OCI-LY7 (cell line): ENCODE data around the gene ZNF239. TPM values are rescaled to one million over a fixed set of nuclear protein-coding genes. Genes with fewer than 3 reads are reported as not detected.
A peak's percentile ranks its signal among the peaks of the same experiment; 100 is the strongest.
"Not testable (repeated sequence)": the region's sequence is repeated elsewhere in the genome, so short reads cannot be mapped to it uniquely, and the experiment has no call there.

Experiments used
- BruUV-seq: library from RNA; stranded (reverse); fragments of 400-500 nt; replicated peaks from 2 replicates; lab custom pipeline; 2021; lab: Mats Ljungman, UMichigan
- CTCF ChIA-PET: fragments of 300-600 bp; sonication (Branson Sonifier 250); formaldehyde crosslinking; loops from one replicate; lab custom pipeline; 2022; ENCODE audit warnings: antibody characterized with exemption; ENCODE audit not compliant: unreplicated experiment; lab: Charles Lee
- POLR2A ChIA-PET: fragments of 300-600 bp; sonication (Branson Sonifier 250); formaldehyde crosslinking; loops from one replicate; lab custom pipeline; 2022; ENCODE audit warnings: antibody characterized with exemption; lab: Charles Lee
- DNase-seq: peaks from one replicate; pipeline ENCODE4 v3.0.0-alpha.2; 2015; ENCODE audit warnings: low spot score
- H2AFZ ChIP-seq: fragments of 200-600 bp; sonication (generic), shearing (Covaris generic); 2 replicates; pipeline ENCODE4 v1.6.1; 2014; ENCODE audit warnings: mild to moderate bottlenecking, antibody characterized with exemption, low read length, moderate library complexity
- H3K27ac ChIP-seq: fragments of 200-600 bp; sonication (generic); 2 replicates; pipeline ENCODE4 v1.5.1; 2014; ENCODE audit warnings: mixed run types, low read depth, mild to moderate bottlenecking, moderate library complexity, low read length, inconsistent platforms; ENCODE audit not compliant: poor library complexity, severe bottlenecking
- H3K36me3 ChIP-seq: fragments of 200-600 bp; sonication (generic); 2 replicates; pipeline ENCODE4 v1.6.1; 2014; ENCODE audit warnings: mild to moderate bottlenecking, antibody characterized with exemption, low read length, moderate library complexity, mixed read lengths; ENCODE audit not compliant: insufficient read depth
- H3K4me1 ChIP-seq: fragments of 200-600 bp; sonication (generic); 2 replicates; pipeline ENCODE4 v1.5.1; 2014; ENCODE audit warnings: mild to moderate bottlenecking, low read length; ENCODE audit not compliant: insufficient read depth, poor library complexity, severe bottlenecking
- H3K4me2 ChIP-seq: fragments of 200-600 bp; sonication (generic); 2 replicates; pipeline ENCODE4 v1.6.1; 2014; ENCODE audit warnings: mild to moderate bottlenecking, low read length
- H3K4me3 ChIP-seq: fragments of 200-600 bp; sonication (generic); 2 replicates; pipeline ENCODE4 v1.5.1; 2014; ENCODE audit warnings: mild to moderate bottlenecking, low read depth, low read length; ENCODE audit not compliant: poor library complexity, severe bottlenecking
- H3K79me2 ChIP-seq: fragments of 200-600 bp; sonication (generic); 2 replicates; pipeline ENCODE4 v1.6.1; 2016; ENCODE audit warnings: low read depth, mild to moderate bottlenecking, low read length, moderate library complexity, mixed read lengths; ENCODE audit not compliant: insufficient read depth
- H3K9me2 ChIP-seq: fragments of 200-600 bp; sonication (generic); 2 replicates; pipeline ENCODE4 v1.6.1; 2016; ENCODE audit warnings: mild to moderate bottlenecking, low read length, mixed read lengths; ENCODE audit not compliant: insufficient read depth
- H3K9me3 ChIP-seq: fragments of 200-600 bp; sonication (generic); 2 replicates; pipeline ENCODE4 v1.6.1; 2014; ENCODE audit warnings: mild to moderate bottlenecking, mixed run types, low read length, mixed read lengths
- H4K20me1 ChIP-seq: fragments of 200-600 bp; sonication (generic); 2 replicates; pipeline ENCODE4 v1.6.1; 2014; ENCODE audit warnings: mild to moderate bottlenecking, antibody characterized with exemption, low read length, moderate library complexity, mixed read lengths; ENCODE audit not compliant: insufficient read depth
- EZH2phosphoT487 ChIP-seq: fragments of 200-600 bp; sonication (generic); IDR thresholded peaks from 2 replicates; pipeline ENCODE4 v1.6.1; 2018; ENCODE audit warnings: low read depth, borderline replicate concordance, mild to moderate bottlenecking, mixed run types, antibody characterized with exemption, low read length, moderate library complexity, mixed read lengths
- intact Hi-C: fragments of 100-400 bp; cut with micrococcal nuclease; formaldehyde crosslinking; loops from one replicate; pipeline ENCODE4 v1.10.0; 2022; ENCODE audit not compliant: unreplicated experiment
- total RNA-seq, 2 experiments: library from RNA; depleted of rRNA in 1 of 2; stranded (reverse); fragments of >200 nt in 1 of 2; shearing (Covaris generic) in 1 of 2; gene quantifications; 2 replicates each; pipeline ENCODE4 v1.2.3, GENCODE V29; 2014 to 2022
- TF ChIP-seq, protein P1 (sequence below): fragments of 200-600 bp; sonication (generic); conservative IDR thresholded peaks from 2 replicates; pipeline ENCODE4 v1.5.1; 2014; ENCODE audit warnings: mild to moderate bottlenecking, antibody characterized with exemption, low read length, moderate library complexity, mixed read lengths

ZNF239 gene
- total RNA-seq, 2 experiments from 2014 or later = not detected

DNA sequence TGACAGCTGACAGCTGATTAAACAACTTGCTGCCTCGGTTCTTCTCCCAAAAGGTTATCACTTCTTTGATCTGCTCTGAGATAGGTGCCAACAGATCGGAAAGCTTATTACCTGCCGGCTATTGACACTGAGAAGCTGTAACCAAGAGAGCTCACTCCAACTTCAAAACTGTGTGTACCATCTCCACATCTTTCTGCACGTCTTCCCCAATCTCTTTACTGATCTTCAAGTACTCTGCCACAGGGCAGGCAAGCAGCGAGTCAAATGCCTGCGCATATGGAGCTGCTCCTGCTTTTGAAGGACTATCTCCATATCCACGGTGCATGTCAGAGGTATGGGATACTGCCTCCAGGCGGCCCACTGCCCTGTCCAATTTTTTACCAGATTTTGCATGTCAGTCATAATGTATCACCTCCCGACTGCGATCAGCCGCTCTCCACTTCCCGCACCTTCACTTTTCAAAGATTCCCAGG is 31.5 kb upstream of the ZNF239 start:
- H3K4me1 ChIP-seq = peaks cover 5% of the 10 kb centered on the region
- peaks cover 8% of the 10 kb centered on the region; the same call in 1 of the 2 replicates for H3K36me3 ChIP-seq
- H3K27ac ChIP-seq = no peak overlapping the region
- no peaks in the 10 kb centered on the region for H3K9me2 ChIP-seq
- H3K79me2 ChIP-seq = no peaks in the 10 kb centered on the region
- ChIA-PET POLR2A (interaction anchor here (1.3 to 1.7 kb wide), 2 partner anchors 12 to 14 kb away, joined by 3 to 6 read pairs; no protein-coding TSS in a partner anchor), CTCF (no interaction called here)
- H3K9me3 ChIP-seq = no peaks in the 10 kb centered on the region
- intact Hi-C loops = no loop called here
- H2AFZ ChIP-seq = peak overlapping the region; percentile 74; the same call in 1 of the 2 replicates
- no peak for DNase-seq
- H4K20me1 ChIP-seq = no peaks in the 10 kb centered on the region
- H3K4me2 ChIP-seq = peak overlapping the region; percentile 75; the same call in 1 of the 2 replicates
- peak overlapping the region; percentile 76 for H3K4me3 ChIP-seq
- BruUV-seq = no TSS peak
- TF ChIP-seq, protein P1, sequence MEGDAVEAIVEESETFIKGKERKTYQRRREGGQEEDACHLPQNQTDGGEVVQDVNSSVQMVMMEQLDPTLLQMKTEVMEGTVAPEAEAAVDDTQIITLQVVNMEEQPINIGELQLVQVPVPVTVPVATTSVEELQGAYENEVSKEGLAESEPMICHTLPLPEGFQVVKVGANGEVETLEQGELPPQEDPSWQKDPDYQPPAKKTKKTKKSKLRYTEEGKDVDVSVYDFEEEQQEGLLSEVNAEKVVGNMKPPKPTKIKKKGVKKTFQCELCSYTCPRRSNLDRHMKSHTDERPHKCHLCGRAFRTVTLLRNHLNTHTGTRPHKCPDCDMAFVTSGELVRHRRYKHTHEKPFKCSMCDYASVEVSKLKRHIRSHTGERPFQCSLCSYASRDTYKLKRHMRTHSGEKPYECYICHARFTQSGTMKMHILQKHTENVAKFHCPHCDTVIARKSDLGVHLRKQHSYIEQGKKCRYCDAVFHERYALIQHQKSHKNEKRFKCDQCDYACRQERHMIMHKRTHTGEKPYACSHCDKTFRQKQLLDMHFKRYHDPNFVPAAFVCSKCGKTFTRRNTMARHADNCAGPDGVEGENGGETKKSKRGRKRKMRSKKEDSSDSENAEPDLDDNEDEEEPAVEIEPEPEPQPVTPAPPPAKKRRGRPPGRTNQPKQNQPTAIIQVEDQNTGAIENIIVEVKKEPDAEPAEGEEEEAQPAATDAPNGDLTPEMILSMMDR = no peak
- no peak for TF ChIP-seq EZH2phosphoT487

DNA sequence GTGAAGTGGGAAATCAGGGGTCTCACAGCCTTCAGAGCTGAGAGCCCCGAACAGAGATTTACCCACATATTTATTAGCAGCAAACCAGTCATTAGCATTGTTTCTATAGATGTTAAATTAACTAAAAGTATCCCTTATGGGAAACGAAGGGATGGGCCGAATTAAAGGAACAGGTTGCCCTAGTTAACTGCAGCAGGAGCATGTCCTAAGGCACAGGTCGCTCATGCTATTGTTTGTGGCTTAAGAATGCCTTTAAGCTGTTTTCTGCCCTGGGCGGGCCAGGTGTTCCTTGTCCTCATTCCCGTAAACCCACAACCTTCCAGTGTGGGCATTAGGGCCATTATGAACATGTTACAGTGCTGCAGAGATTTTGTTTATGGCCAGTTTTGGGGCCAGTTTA is 27.2 kb upstream of the ZNF239 start:
- H4K20me1 ChIP-seq, H3K9me3 ChIP-seq, H3K79me2 ChIP-seq, H3K9me2 ChIP-seq, H2AFZ ChIP-seq, CTCF ChIA-PET, H3K4me2 ChIP-seq, intact Hi-C loops, H3K27ac ChIP-seq, BruUV-seq, H3K4me1 ChIP-seq, H3K4me3 ChIP-seq, DNase-seq, H3K36me3 ChIP-seq, POLR2A ChIA-PET: not testable (repeated sequence)

GRCh38 chr10:43599333-43599732 is 24.9 kb upstream of the ZNF239 start:
- no peaks in the 10 kb centered on the region for H4K20me1 ChIP-seq
- H3K79me2 ChIP-seq = no peaks in the 10 kb centered on the region
- H3K4me3 ChIP-seq = no peak overlapping the region
- H3K4me2 ChIP-seq = no peak overlapping the region
- no peak overlapping the region for H3K27ac ChIP-seq
- no peak overlapping the region for H2AFZ ChIP-seq
- peaks cover 11% of the 10 kb centered on the region for H3K4me1 ChIP-seq
- POLR2A ChIA-PET = interaction anchor here (0.7 kb wide), 1 partner anchor 504 kb away, joined by 4 read pairs; no protein-coding TSS in a partner anchor
- TF ChIP-seq EZH2phosphoT487 = no peak
- TF ChIP-seq, protein P1 = no peak
- DNase-seq = no peak
- BruUV-seq = no TSS peak
- CTCF ChIA-PET = no interaction called here
- H3K9me3 ChIP-seq = no peaks in the 10 kb centered on the region
- intact Hi-C loops = no loop called here
- no peaks in the 10 kb centered on the region for H3K36me3 ChIP-seq
- no peaks in the 10 kb centered on the region for H3K9me2 ChIP-seq
